K562 (cell line): ENCODE results near the gene IL17RB. TPM values are rescaled to one million over a fixed set of nuclear protein-coding genes. Genes with fewer than 3 reads are reported as not detected.

Experiments
- ATAC-seq: fragments of 200-7000 bp; cut with Tn5 transposase; 3 replicates; pipeline ENCODE4 v1.9.1; 2020; ENCODE audit warnings: moderate library complexity
- BruUV-seq: library from RNA; stranded (reverse); fragments of 400-500 nt; replicated peaks from 2 replicates; lab custom pipeline; 2021; lab: Mats Ljungman, UMichigan
- CTCF ChIA-PET: fragments of 300-600 bp; formaldehyde crosslinking; extraction: SDS; loops from one replicate; lab custom pipeline; 2021; ENCODE audit warnings: low intra/inter-chr PET ratio; lab: Yijun Ruan, JAX
- POLR2A ChIA-PET: fragments of 300-600, 350-650 bp; sonication (Branson Sonifier 250); formaldehyde crosslinking; extraction: SDS; loops from one replicate; lab custom pipeline; 2021; ENCODE audit warnings: antibody characterized with exemption, inconsistent platforms; lab: Yijun Ruan, JAX
- DNase-seq, 4 experiments: peaks; one replicate each; pipeline versions ENCODE4 v3.0.0 to v3.0.0-alpha.2; 2011 to 2018; ENCODE audit warnings: low spot score in 3 of 4, mixed read lengths in 3 of 4; ENCODE audit errors: extremely low read depth in 1 of 4
- FAIRE-seq: peaks from 2 replicates; lab custom pipeline; 2011; peaks lifted over from hg19 to GRCh38; lab: Jason Lieb, UNC
- H2AFZ ChIP-seq: 2 replicates; pipeline ENCODE4 v1.6.0; 2011; ENCODE audit warnings: low read depth, low read length, control low read depth, inconsistent platforms
- H3K27ac ChIP-seq: fragments of 200-600 bp; 3 replicates; pipeline ENCODE4 v1.8.0; 2011; ENCODE audit warnings: low read depth, mild to moderate bottlenecking, control low read depth, inconsistent platforms, low read length, moderate library complexity, mixed read lengths; ENCODE audit errors: extremely low read depth
- H3K27me3 ChIP-seq, 2 experiments: fragments of 300-600 bp in 1 of 2; 2 replicates in 1 of 2; 3 replicates in 1 of 2; pipeline versions ENCODE4 v1.6.0 to v1.8.0; 2011; ENCODE audit warnings: inconsistent platforms in 2 of 2, low read length in 2 of 2, mild to moderate bottlenecking in 1 of 2, mixed read lengths in 1 of 2, moderate library complexity in 1 of 2; ENCODE audit not compliant: control insufficient read depth in 2 of 2, insufficient read depth in 2 of 2
- H3K36me3 ChIP-seq: fragments of 300-600 bp; 3 replicates; pipeline ENCODE4 v1.8.0; 2011; ENCODE audit warnings: mild to moderate bottlenecking, low read length, inconsistent platforms; ENCODE audit not compliant: control insufficient read depth, insufficient read depth
- H3K4me1 ChIP-seq, 2 experiments: fragments of 200-600 bp in 1 of 2; replicated peaks in 1 of 2; 2 replicates in 1 of 2; 3 replicates in 1 of 2; pipeline versions ENCODE4 v1.5.1 to v1.8.0; 2011; ENCODE audit warnings: inconsistent platforms in 2 of 2, low read length in 2 of 2, mild to moderate bottlenecking in 1 of 2, mixed read lengths in 1 of 2, moderate library complexity in 1 of 2; ENCODE audit not compliant: control insufficient read depth in 2 of 2, insufficient read depth in 2 of 2
- H3K4me2 ChIP-seq: 2 replicates; pipeline ENCODE4 v1.6.1; 2011; ENCODE audit warnings: low read length, control low read depth, inconsistent platforms, mixed read lengths; ENCODE audit not compliant: insufficient read depth
- H3K4me3 ChIP-seq: fragments of 200-600 bp; sonication (generic), shearing (Covaris generic); 2 replicates; pipeline ENCODE4 v1.5.1; 2016; ENCODE audit warnings: control low read depth, inconsistent platforms
- H3K79me2 ChIP-seq: fragments of 200-600 bp; 3 replicates; pipeline ENCODE4 v1.8.0; 2011; ENCODE audit warnings: low read length, inconsistent platforms; ENCODE audit not compliant: control insufficient read depth, insufficient read depth
- H3K9ac ChIP-seq, 2 experiments: 2 replicates each; pipeline versions ENCODE4 v1.6.0 to v1.6.1; 2011; ENCODE audit warnings: low read depth in 2 of 2, low read length in 2 of 2, control low read depth in 1 of 2, inconsistent platforms in 1 of 2, mild to moderate bottlenecking in 1 of 2, mixed read lengths in 1 of 2; ENCODE audit not compliant: insufficient read depth in 1 of 2
- H3K9me1 ChIP-seq: one replicate; pipeline ENCODE4 v1.6.0; 2011; ENCODE audit warnings: inconsistent platforms, mild to moderate bottlenecking, low read length, moderate library complexity; ENCODE audit not compliant: control insufficient read depth, insufficient read depth
- H3K9me3 ChIP-seq: replicated peaks from 2 replicates; pipeline ENCODE4 v1.5.1; 2011; ENCODE audit warnings: low read depth, low read length, inconsistent platforms; ENCODE audit not compliant: control insufficient read depth, insufficient read depth
- H4K20me1 ChIP-seq: replicated peaks from 2 replicates; pipeline ENCODE4 v1.6.1; 2011; ENCODE audit warnings: low read length, inconsistent platforms, mixed read lengths; ENCODE audit not compliant: control insufficient read depth, insufficient read depth
- BCLAF1 ChIP-seq, 2 experiments: fragments of 450-650 bp in 1 of 2; IDR thresholded peaks; 2 replicates each; pipeline ENCODE4 v1.6.1; 2011 to 2017; ENCODE audit warnings: low read depth in 2 of 2, antibody characterized with exemption in 1 of 2, borderline replicate concordance in 1 of 2, low read length in 1 of 2, mild to moderate bottlenecking in 1 of 2, mixed read lengths in 1 of 2; ENCODE audit not compliant: control insufficient read depth in 1 of 2
- CBX3 ChIP-seq, 2 experiments: IDR thresholded peaks; 1 replicate in 1 of 2; 2 replicates in 1 of 2; pipeline ENCODE4 v1.6.1; 2012; ENCODE audit warnings: inconsistent platforms in 2 of 2, low read length in 2 of 2, borderline replicate concordance in 1 of 2, control low read depth in 1 of 2
- CXXC5 ChIP-seq: fragments of 250-450 bp; sonication (Bioruptor Pico); IDR thresholded peaks from 2 replicates; pipeline ENCODE4 v1.8.0; 2022; ENCODE audit warnings: inconsistent platforms, mild to moderate bottlenecking, moderate library complexity
- DPF2 ChIP-seq: fragments of 450-650 bp; IDR thresholded peaks from 2 replicates; pipeline ENCODE4 v1.6.1; 2016
- ELF4 ChIP-seq: fragments of 450-650 bp; formaldehyde crosslinking; IDR thresholded peaks from 2 replicates; pipeline ENCODE4 v1.4.0; 2022; ENCODE audit warnings: missing genetic modification characterization
- IFI16 ChIP-seq: fragments of 250-450 bp; sonication (Bioruptor Pico); IDR thresholded peaks from 2 replicates; pipeline ENCODE4 v2.1.2; 2022; ENCODE audit warnings: mild to moderate bottlenecking, inconsistent platforms
- MCM2 ChIP-seq: fragments of 450-650 bp; IDR thresholded peaks from 2 replicates; pipeline ENCODE4 v1.6.1; 2017; ENCODE audit warnings: low read depth, mild to moderate bottlenecking
- NR3C1 ChIP-seq: sonication (generic); formaldehyde crosslinking; IDR thresholded peaks from 2 replicates; pipeline ENCODE4 v1.8.1; 2022; ENCODE audit warnings: missing genetic modification reagents
- SRF ChIP-seq, 2 experiments: fragments of 250-450, 450-650 bp in 1 of 2; sonication (Bioruptor Pico) in 1 of 2; sonication (generic) in 1 of 2; formaldehyde crosslinking; IDR thresholded peaks; 2 replicates each; pipeline versions ENCODE4 v1.5.0 to v1.5.1; 2020 to 2022; ENCODE audit warnings: mild to moderate bottlenecking in 1 of 2, missing genetic modification reagents in 1 of 2
- ZBTB26 ChIP-seq: fragments of 450-650 bp; formaldehyde crosslinking; IDR thresholded peaks from 2 replicates; pipeline ENCODE4 v1.4.0; 2022; ENCODE audit warnings: missing genetic modification characterization
- ZFX ChIP-seq: sonication (generic); formaldehyde crosslinking; IDR thresholded peaks from 2 replicates; pipeline ENCODE4 v1.8.0; 2022; ENCODE audit warnings: mild to moderate bottlenecking, missing genetic modification reagents, moderate library complexity
- ZKSCAN3 ChIP-seq: fragments of 250-450 bp; sonication (Bioruptor Pico); IDR thresholded peaks from 2 replicates; pipeline ENCODE4 v1.4.0; 2020
- ZNF609 ChIP-seq: sonication (generic); formaldehyde crosslinking; IDR thresholded peaks from 2 replicates; pipeline ENCODE4 v1.8.1; 2023; ENCODE audit warnings: missing genetic modification reagents, mild to moderate bottlenecking, borderline replicate concordance
- ZNF766 ChIP-seq: fragments of 200-800 bp; sonication (Bioruptor generic); conservative IDR thresholded peaks from 2 replicates; pipeline ENCODE4 v1.6.1; 2016; ENCODE audit warnings: missing genetic modification characterization, missing compliant biosample characterization
- whole genome bisulfite sequencing: fragments of 100-300 bp; shearing (Covaris generic); methylation state at CpG from one replicate; pipeline ENCODE4 v1.1.6; 2016; ENCODE audit warnings: low coverage, mixed read lengths; ENCODE audit not compliant: insufficient coverage; ENCODE audit errors: missing lambda C conversion rate; 5-methylcytosine and 5-hydroxymethylcytosine counted together
- in situ Hi-C: fragments of 300-500 bp; cut with MboI; formaldehyde crosslinking; loops from 4 replicates; pipeline ENCODE4 v1.15.0; 2018; ENCODE audit warnings: inconsistent platforms, mixed read lengths
- intact Hi-C: fragments of 100-400 bp; cut with micrococcal nuclease; formaldehyde crosslinking; loops from 2 replicates; pipeline ENCODE4 v1.14.2; 2022
- polyA plus RNA-seq, 8 experiments: library from polyadenylated mRNA; depleted of rRNA in 4 of 8; stranded (reverse) in 5 of 8; unstranded in 3 of 8; fragments of >200 nt; fragmentation: Nextera tagmentation in 2 of 8; fragmentation: Illumina TruSeq in 1 of 8; extraction: Ambion mirVana in 2 of 8; extraction: Trizol in 1 of 8; gene quantifications; 2 replicates each; pipeline versions ENCODE4 v1.2.1 to v1.2.3, GENCODE V29; 2011 to 2014; ENCODE audit warnings: inconsistent platforms in 1 of 8, missing spikeins in 1 of 8
- total RNA-seq, 7 experiments: library from RNA; depleted of rRNA in 6 of 7; stranded (reverse); fragments of >200 nt in 6 of 7; fragmentation: Illumina TruSeq in 2 of 7; extraction: Trizol in 2 of 7; gene quantifications; 2 replicates each; pipeline versions ENCODE4 v1.2.1 to v1.2.3, GENCODE V29; 2011 to 2021; ENCODE audit warnings: low replicate concordance in 1 of 7

Gene IL17RB
- total and polyA plus RNA-seq, 9 of the 15 experiments (the other 6 are each of a cell fraction or from before 2014, with no cell fraction given), result 1.1 to 4.1 (median 1.7) TPM

GRCh38 chr3:53828581-53828980 lies 17.8 kb upstream of the IL17RB start (continued):
- TF ChIP-seq NR3C1 (CRISPR knock-in tag) (no peak), DPF2 (no peak), SRF (CRISPR knock-in tag; IDR thresholded peaks at IDR 0.05) (no peak), ZKSCAN3 (CRISPR knock-in tag) (no peak), ELF4 (CRISPR knock-in tag) (no peak), BCLAF1 (IDR thresholded peaks at IDR 0.05; ENCODE audit: borderline replicate concordance in 1 of 2, control insufficient read depth in 1 of 2, low read depth in 2 of 2, low read length in 1 of 2) (no peak), CXXC5 (CRISPR knock-in tag) (no peak), ZNF766 (CRISPR knock-in tag) (no peak), ZFX (no peak)

- no peaks in the 10 kb centered on the region for H3K9me3 ChIP-seq
- intact Hi-C loops, result no loop called here
- in situ Hi-C loops, result no loop called here
- H3K79me2 ChIP-seq, result no peaks in the 10 kb centered on the region
- 7% methylated on average over 2 of the region's 2 CpGs for WGBS
- H3K4me2 ChIP-seq, result no peak overlapping the region
- no peak overlapping the region for H2AFZ ChIP-seq
- H3K4me3 ChIP-seq, result no peak overlapping the region
- no peaks in the 10 kb centered on the region for H4K20me1 ChIP-seq
- no peaks in the 10 kb centered on the region for H3K27me3 ChIP-seq
- FAIRE-seq, result no peak
- H3K9me1 ChIP-seq, result no peaks in the 10 kb centered on the region
- no peak overlapping the region for H3K27ac ChIP-seq
- POLR2A ChIA-PET, result no interaction called here
- no peaks in the 10 kb centered on the region for H3K4me1 ChIP-seq
- BruUV-seq, result no TSS peak
- DNase-seq, result no peak
- CTCF ChIA-PET, result no interaction called here
- no peak for ATAC-seq
- no peaks in the 10 kb centered on the region for H3K36me3 ChIP-seq
- no peak overlapping the region for H3K9ac ChIP-seq
- no peak for TF ChIP-seq MCM2
- TF ChIP-seq ZNF609 (CRISPR knock-in tag), result no peak
- TF ChIP-seq IFI16, result no peak
- TF ChIP-seq CBX3 (IDR thresholded peaks at IDR 0.05; ENCODE audit: borderline replicate concordance in 1 of 2, low read length in 2 of 2), result no peak
- TF ChIP-seq ZBTB26, result no peak
Measured at GRCh38 chr3:53829605-53830004, 16.8 kb upstream of the IL17RB start.
